Measurements from ENCODE around the gene DNAH14. TPM values are rescaled to one million over a fixed set of nuclear protein-coding genes. Genes with fewer than 3 reads are reported as not detected.
"Not testable (repeated sequence)": the region's sequence is repeated elsewhere in the genome, so short reads cannot be mapped to it uniquely, and the experiment has no call there.

Gene DNAH14
- total RNA-seq, 1 experiment from 2014 or later: 77.2 TPM

DNA sequence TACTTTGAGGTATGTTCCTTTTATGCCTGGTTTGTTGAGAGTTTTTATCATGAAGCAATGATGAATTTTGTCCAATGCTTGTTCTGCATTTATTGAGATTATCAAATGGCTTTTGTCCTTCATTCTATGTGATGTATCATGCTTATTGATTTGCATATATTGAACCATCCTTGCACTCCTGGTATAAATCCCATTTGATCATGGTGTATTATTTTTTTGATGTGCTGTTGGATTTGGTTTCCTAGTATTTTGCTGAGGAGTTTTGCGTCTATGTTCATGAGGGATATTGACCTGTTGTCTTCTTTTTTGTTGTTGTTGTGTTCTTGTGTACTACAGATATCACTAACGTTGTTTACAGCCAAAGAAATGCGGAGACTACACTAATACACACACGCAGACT lies 4.1 kb downstream of the DNAH14 start:
- no peak overlapping the region for H3K4me3 ChIP-seq
- peaks cover 35% of the 10 kb centered on the region for H3K9me3 ChIP-seq (replicated peaks)
- no peaks in the 10 kb centered on the region for H3K4me1 ChIP-seq
- no peak for DNase-seq
- no peak overlapping the region for H3K27ac ChIP-seq
- no peaks in the 10 kb centered on the region for H3K27me3 ChIP-seq
- H3K36me3 ChIP-seq: no peaks in the 10 kb centered on the region; the same call in 1 of the 2 replicates

DNA sequence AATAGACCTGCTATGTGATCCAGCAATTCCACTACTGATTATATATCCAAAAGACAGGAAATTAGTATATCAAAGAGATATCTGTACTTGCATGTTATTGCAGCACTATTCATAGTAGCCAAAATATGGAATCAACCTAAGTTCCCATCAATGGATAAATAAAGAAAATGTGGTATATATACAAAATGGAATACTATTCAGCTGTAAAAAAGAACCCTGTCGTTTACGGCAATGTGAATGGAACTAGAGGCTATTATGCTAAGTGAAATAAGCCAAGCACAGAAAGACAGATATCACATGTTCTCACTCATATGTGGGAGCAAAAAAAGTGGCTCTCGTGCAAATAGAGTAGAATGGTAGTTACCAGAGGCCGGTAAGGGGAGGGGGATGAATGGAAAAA lies 9.2 kb downstream of the DNAH14 start:
- H3K4me1 ChIP-seq: no peaks in the 10 kb centered on the region
- H3K27me3 ChIP-seq: no peaks in the 10 kb centered on the region
- H3K4me3 ChIP-seq: no peak overlapping the region
- H3K9me3 ChIP-seq (replicated peaks): peaks cover 25% of the 10 kb centered on the region
- no peak for DNase-seq
- no peak overlapping the region for H3K27ac ChIP-seq
- no peaks in the 10 kb centered on the region for H3K36me3 ChIP-seq

DNA sequence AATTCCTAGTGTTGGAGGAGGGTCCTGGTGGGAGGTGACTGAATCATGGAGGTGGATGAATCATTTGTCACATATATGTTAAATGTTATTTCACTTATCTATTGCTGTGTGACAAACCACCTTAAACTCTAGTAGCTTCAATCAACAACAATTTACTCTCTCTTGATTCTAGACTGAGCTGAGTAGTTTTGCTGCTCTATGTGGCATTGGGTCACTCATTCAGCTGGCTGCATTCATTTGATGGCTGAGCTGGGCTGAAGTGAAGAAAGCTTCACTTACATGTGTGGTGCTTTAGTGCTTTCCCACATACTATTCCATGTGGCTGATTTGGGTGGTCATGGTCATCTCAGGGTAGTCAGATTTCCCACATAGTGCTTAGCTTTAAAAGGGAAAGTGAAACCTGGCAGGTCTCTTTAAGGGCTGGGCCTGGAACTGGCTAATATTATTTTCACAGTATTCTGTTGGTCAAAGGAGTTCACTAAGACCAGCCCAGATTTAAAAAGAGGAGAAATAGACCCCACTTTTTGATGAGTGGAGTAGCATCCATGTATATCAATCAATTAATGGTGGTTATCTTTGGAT lies 10.5 kb downstream of the DNAH14 start:
- Histone ChIP-seq H3K4me3 (no peak overlapping the region), H3K36me3 (no peaks in the 10 kb centered on the region), H3K27me3 (no peaks in the 10 kb centered on the region), H3K9me3 (replicated peaks) (peaks cover 21% of the 10 kb centered on the region), H3K4me1 (no peaks in the 10 kb centered on the region), H3K27ac (no peak overlapping the region)
- DNase-seq: no peak

DNA sequence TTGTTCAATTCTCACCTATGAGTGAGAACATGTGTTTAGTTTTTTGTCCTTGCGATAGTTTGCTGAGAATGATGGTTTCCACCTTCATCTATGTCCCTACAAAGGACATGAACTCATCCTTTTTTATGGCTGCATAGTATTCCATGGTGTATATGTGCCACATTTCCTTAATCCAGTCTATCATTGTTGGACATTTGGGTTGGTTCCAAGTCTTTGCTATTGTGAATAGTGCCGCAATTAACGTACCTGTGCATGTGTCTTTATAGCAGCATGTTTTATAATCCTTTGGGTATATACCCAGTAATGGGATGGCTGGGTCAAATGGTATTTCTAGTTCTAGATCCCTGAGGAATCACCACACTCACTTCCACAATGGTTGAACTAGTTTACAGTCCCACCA lies 11.3 kb downstream of the DNAH14 start:
- H3K27ac ChIP-seq, H3K36me3 ChIP-seq, H3K27me3 ChIP-seq, H3K4me1 ChIP-seq, DNase-seq, H3K4me3 ChIP-seq: not testable (repeated sequence)
- H3K9me3 ChIP-seq (replicated peaks): peaks cover 19% of the 10 kb centered on the region

DNA sequence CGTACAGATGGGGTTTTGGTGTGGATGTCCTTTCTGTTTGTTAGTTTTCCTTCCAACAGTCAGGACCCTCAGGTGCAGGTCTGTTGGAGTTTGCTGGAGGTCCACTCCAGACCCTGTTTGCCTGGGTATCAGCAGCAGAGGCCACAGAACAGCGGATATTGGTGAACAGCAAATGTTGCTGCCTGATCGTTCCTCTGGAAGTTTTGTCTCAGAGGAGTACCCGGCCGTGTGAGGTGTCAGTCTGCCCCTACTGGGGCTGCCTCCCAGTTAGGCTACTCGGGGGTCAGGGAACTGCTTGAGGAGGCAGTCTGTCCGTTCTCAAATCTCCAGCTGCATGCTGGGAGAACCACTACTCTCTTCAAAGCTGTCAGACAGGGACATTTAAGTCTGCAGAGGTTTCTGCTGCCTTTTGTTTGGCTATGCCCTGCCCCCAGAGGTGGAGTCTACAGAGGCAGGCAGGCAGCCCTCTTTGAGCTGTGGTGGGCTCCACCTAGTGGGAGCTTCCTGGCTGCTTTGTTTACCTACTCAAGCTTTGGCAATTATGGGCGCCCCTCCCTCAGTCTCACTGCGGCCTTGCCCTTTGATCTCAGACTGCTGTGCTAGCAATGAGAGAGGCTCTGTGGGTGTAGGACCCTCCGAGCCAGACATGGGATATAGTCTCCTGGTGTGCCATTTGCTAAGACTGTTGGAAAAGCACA lies 16.3 kb downstream of the DNAH14 start:
- H3K27me3 ChIP-seq, H3K36me3 ChIP-seq, H3K27ac ChIP-seq, DNase-seq, H3K4me1 ChIP-seq, H3K4me3 ChIP-seq: not testable (repeated sequence)
- peaks cover 10% of the 10 kb centered on the region; the same call in 1 of the 2 replicates for H3K9me3 ChIP-seq (replicated peaks)

DNA sequence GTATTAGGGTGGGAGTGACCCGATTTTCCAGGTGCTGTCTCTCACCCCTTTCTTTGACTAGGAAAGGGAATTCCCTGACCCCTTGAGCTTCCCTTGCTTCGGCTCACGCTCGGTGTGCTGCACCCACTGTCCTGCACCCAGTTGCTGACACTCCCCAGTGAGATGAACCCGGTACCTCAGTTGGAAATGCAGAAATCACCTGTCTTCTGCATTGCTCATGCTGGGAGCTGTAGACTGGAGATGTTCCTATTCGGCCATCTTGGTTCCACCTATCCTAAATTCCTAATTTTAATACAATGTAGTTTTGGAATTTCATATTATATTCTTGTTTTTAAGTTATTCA lies 16.8 kb downstream of the DNAH14 start:
- not testable (repeated sequence) for DNase-seq; H3K27ac ChIP-seq; H3K27me3 ChIP-seq; H3K4me1 ChIP-seq; H3K4me3 ChIP-seq; H3K9me3 ChIP-seq (replicated peaks); H3K36me3 ChIP-seq

DNA sequence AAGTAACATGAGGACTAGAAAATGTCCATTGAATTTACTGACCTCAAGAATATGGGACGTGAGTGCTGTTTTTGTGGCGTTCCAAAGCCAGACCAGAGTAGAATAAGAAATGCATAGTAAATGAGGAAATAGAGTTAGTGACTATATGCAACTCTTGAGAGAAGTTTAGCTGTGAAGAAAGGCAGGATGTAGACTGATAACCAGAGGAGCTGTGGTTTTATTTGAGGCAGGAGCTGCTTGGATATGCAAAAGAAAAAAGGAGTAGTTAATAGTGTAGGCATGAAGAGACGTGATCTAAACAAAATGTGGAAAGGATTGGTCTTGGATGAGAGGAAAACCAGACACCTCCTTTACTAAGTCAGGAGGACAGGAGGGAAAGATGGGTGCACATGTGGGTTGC lies 28.2 kb downstream of the DNAH14 start:
- Histone ChIP-seq H3K36me3 (peaks cover 7% of the 10 kb centered on the region), H3K27me3 (no peaks in the 10 kb centered on the region)

DNA sequence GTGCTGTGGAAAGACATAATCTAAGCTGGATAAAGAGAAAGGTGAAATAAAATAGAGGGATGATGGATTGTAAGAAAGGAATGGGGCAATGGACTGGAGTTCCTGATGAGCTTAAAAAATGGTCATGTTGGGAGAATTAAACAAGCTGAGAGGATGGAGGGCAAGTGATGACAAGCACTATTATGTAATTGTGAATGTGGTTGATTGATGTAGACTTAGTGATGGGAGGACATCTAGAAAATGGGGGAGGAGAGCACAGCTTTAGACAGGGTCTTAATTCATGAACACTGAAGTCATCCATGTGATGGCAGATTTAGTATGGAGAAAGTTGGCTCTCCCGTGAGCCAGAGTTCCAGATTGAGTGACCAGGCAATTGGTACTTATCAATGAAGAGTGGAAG lies 29.0 kb downstream of the DNAH14 start:
- Histone ChIP-seq H3K4me3 (no peak overlapping the region), H3K36me3 (peaks cover 7% of the 10 kb centered on the region), H3K27ac (no peak overlapping the region), H3K4me1 (peaks cover 11% of the 10 kb centered on the region), H3K9me3 (replicated peaks) (no peaks in the 10 kb centered on the region), H3K27me3 (no peaks in the 10 kb centered on the region)
- no peak for DNase-seq

More for the DNA sequence above, 28.2 kb downstream of the DNAH14 start:
- Histone ChIP-seq H3K9me3 (replicated peaks) (no peaks in the 10 kb centered on the region), H3K27ac (no peak overlapping the region), H3K4me3 (no peak overlapping the region), H3K4me1 (peaks cover 11% of the 10 kb centered on the region)
- DNase-seq: no peak

DNA sequence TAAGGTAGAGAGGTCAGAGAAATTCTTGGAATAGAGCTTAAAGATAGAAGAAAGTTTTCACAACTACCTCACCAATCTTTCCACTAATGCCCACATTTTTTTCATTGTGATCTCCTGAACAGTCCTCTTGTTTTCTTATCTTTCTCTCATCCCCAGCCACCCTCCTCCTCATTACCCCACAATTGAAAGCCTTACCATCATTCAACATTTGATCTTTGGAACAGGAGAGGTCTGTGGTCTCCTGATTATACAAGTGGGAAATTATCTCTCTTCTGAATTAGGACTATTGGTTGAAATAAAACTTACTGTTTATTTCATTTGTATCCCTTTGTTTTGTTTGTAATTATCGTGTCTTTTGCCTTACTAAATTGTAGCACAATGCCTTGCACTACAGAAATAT lies 29.6 kb downstream of the DNAH14 start:
- Histone ChIP-seq H3K4me3 (no peak overlapping the region), H3K9me3 (replicated peaks) (no peaks in the 10 kb centered on the region), H3K4me1 (peaks cover 11% of the 10 kb centered on the region), H3K27ac (no peak overlapping the region), H3K27me3 (no peaks in the 10 kb centered on the region), H3K36me3 (peaks cover 7% of the 10 kb centered on the region)
- no peak for DNase-seq

DNA sequence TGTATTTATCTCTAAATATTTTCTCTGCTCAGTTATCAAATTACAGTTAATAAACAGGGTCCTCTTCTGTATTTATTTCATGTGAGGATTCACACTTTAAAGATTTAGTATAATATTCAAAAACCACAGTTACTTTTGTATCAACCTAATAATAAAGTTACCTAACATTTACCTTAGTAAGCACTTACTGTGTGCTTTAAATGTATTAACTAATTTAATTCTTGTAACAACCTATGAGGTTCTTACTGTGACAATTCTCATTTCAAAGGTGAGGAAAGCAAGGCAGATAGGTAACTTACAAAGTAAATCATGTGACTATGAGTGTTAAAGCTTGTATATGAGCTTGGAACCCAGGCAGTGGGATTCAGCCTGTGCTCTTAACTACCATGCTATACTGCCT lies 30.2 kb downstream of the DNAH14 start:
- DNase-seq: no peak
- peaks cover 7% of the 10 kb centered on the region for H3K36me3 ChIP-seq
- no peak overlapping the region for H3K27ac ChIP-seq
- no peak overlapping the region for H3K4me3 ChIP-seq
- no peaks in the 10 kb centered on the region for H3K27me3 ChIP-seq
- no peaks in the 10 kb centered on the region for H3K9me3 ChIP-seq (replicated peaks)
- peaks cover 11% of the 10 kb centered on the region for H3K4me1 ChIP-seq

DNA sequence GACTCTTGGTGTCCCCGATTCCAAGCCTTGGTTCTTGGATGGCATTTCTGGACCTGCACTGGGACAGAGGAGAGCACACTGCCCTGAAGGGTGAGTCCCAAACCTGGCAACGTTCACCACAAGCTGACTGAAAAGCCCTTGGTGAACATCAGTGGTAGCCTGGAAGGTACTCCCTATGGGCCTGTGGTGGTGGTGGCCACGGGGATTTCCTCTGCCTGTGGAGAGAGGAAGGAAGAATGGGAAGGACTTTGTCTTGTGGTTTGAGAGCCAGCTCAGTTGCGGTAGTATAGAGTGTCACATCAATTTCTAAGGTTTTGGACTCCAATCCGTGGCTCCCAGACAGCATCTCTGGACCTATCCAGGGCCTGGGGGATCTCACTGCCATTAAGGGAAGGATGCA lies 50.7 kb downstream of the DNAH14 start:
- H3K36me3 ChIP-seq: no peaks in the 10 kb centered on the region
- H3K4me3 ChIP-seq: no peak overlapping the region
- H3K4me1 ChIP-seq: no peaks in the 10 kb centered on the region
- DNase-seq: no peak
- no peaks in the 10 kb centered on the region for H3K9me3 ChIP-seq (replicated peaks)
- H3K27me3 ChIP-seq: no peaks in the 10 kb centered on the region
- H3K27ac ChIP-seq: no peak overlapping the region

DNA sequence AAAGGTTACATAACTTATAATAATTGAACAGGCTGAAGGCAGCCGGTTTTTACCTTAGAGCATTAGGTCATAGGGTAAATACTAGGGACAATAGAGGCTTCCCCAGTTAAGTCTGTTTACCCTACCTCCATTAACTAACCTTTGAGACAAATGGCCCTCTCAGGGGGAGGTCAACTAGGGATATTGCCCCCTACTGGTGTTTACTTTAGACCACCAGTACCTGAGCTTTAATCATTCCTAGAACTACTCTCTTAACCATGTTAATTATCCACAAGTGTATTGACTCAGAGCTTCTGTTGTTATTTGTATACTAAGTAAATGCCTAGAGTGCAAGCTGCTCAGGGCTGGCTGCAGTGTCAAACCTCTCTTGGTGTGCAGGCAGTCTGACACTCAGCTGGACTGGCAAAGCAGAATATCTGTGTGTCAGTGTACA lies 52.5 kb downstream of the DNAH14 start:
- not testable (repeated sequence) for H3K4me1 ChIP-seq; DNase-seq; H3K4me3 ChIP-seq; H3K9me3 ChIP-seq (replicated peaks); H3K27ac ChIP-seq; H3K27me3 ChIP-seq; H3K36me3 ChIP-seq

DNA sequence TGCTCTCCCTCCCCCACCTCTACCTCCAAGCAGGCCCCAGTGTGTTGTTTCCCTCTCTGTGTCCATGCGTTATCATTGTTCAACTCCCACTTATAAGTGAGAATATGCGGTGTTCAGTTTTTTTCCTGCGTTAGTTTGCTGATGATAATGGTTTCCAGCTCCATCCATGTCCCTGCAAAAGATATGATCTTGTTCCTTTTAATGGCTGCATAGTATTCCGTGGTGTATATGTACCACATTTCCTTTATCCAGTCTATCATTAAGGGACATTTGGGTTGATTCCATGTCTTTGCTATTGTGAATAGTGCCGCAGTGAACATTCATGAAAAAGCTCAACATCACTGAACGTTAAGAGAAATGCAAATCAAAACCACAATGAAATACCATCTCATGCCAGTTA lies 58.6 kb downstream of the DNAH14 start:
- Histone ChIP-seq H3K36me3 (no peaks in the 10 kb centered on the region), H3K9me3 (replicated peaks) (no peaks in the 10 kb centered on the region), H3K27ac (no peak overlapping the region), H3K4me1 (no peaks in the 10 kb centered on the region), H3K4me3 (no peak overlapping the region), H3K27me3 (no peaks in the 10 kb centered on the region)
- DNase-seq: no peak

DNA sequence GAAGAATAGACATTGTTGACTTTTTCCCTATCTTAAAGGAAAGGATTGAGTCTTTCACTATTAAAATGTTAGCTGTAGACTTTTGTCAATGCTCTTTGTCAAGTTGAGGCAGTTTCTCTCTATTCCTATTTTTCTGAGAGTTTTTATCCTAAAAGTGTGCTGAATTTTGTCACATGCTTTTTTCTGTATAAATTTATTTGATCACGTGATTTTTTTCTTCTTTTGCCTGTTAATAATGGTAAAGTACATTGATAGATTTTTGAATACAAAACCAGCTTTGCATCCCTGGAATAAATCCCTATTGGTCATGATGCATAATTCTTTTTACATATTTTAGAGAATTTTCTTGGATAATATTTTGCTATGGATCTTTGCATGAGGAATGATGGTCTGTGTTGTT lies 60.1 kb downstream of the DNAH14 start:
- H3K4me1 ChIP-seq: no peaks in the 10 kb centered on the region
- no peak for DNase-seq
- no peak overlapping the region for H3K4me3 ChIP-seq
- no peak overlapping the region for H3K27ac ChIP-seq
- H3K27me3 ChIP-seq: no peaks in the 10 kb centered on the region
- no peaks in the 10 kb centered on the region for H3K36me3 ChIP-seq
- no peaks in the 10 kb centered on the region for H3K9me3 ChIP-seq (replicated peaks)

DNA sequence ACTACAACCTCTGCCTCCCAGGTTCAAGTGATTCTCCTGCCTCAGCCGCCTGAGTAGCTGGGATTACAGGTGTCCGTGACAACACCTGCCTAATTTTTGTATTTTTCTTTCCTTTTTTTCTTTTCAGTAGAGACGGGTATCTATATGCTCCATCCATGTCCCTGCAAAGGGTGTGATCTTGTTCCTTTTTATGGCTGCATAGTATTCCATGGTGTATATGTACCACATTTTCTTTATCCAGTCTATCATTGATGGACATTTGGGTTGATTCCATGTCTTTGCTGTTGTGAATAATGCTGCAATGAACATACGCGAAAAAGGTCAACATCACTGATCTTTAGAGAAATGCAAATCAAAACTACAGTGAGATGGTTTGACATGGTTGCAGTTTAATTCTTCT lies 62.1 kb downstream of the DNAH14 start:
- not testable (repeated sequence) for H3K9me3 ChIP-seq (replicated peaks); DNase-seq; H3K27me3 ChIP-seq; H3K36me3 ChIP-seq; H3K27ac ChIP-seq; H3K4me3 ChIP-seq; H3K4me1 ChIP-seq

DNA sequence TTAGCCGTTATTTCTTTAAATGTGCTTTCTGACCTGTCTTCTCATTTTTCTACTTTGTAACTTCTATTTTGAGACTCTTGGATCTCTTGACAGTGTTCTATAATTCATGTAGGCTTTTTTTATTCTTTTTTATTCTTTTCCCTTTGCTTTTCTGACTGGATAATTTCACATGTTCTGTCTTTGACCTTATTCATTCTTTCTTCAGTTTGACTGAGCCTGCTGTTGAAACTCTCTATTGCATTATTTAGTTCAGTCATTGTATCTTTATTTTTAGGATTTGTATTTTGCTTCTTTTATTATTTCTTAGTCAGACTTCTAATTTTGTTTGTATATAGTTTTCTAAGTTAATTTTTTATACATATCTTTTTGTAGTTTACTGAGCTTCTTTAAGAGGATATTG lies 66.1 kb downstream of the DNAH14 start:
- DNase-seq: no peak
- Histone ChIP-seq H3K27me3 (no peaks in the 10 kb centered on the region), H3K4me3 (no peak overlapping the region), H3K27ac (no peak overlapping the region), H3K4me1 (no peaks in the 10 kb centered on the region), H3K9me3 (replicated peaks) (no peaks in the 10 kb centered on the region), H3K36me3 (no peaks in the 10 kb centered on the region)
